GM19328 (cell line): Measurements from ENCODE around the gene SEC22C.
"Not testable (repeated sequence)": the region's sequence is repeated elsewhere in the genome, so short reads cannot be mapped to it uniquely, and the experiment has no call there.

Experiments
- ATAC-seq: cut with Tn5 transposase; IDR thresholded peaks from one replicate; pipeline ENCODE4 v1.9.1; 2021; ENCODE audit warnings: mild to moderate bottlenecking, moderate library complexity; ENCODE audit not compliant: unreplicated experiment

Gene SEC22C, protein sequence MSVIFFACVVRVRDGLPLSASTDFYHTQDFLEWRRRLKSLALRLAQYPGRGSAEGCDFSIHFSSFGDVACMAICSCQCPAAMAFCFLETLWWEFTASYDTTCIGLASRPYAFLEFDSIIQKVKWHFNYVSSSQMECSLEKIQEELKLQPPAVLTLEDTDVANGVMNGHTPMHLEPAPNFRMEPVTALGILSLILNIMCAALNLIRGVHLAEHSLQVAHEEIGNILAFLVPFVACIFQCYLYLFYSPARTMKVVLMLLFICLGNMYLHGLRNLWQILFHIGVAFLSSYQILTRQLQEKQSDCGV

DNA sequence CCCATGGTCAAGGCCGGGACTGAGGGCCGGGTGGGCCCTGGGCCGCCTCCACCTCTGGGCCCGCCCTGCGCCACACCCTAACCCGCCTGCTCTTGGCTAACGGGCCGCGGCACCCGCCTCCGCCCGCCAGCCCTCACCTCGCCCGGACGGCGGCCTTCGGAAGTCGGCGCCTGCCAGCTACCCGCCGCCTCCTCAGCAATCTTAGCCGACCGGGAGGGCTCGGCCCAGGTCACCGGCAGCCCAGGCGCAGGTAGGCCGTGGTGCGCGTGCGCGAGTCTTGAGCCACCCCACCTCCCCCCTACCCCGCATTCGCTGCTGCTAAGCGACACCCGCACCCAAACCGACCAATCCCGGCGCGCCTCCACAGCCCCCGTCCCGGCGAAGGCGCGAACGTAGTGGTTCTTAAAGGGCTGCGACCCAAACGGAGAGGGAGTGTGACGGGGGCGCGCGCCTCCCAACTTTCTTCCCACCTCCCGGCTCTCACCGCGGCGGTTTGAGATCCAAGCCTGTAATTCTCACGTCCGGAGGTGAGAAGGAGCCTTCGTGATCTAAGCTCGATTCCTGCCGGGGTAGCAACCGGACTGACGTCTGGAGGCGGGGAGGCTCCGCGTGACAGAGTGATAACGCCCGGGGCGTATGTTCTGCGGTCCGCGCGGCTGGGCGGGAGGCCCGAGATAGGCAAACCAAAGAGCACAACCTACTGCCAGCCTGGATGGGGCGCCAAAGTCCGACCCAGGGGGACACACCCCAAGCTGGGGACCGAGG lies at the start of gene SEC22C:
TSS of gene SEC22C (minus strand) at position 259 of the 765 bp plus-strand sequence. CDS start 12,921 bp downstream, outside the sequence.
- ATAC-seq: peak; percentile 92

DNA sequence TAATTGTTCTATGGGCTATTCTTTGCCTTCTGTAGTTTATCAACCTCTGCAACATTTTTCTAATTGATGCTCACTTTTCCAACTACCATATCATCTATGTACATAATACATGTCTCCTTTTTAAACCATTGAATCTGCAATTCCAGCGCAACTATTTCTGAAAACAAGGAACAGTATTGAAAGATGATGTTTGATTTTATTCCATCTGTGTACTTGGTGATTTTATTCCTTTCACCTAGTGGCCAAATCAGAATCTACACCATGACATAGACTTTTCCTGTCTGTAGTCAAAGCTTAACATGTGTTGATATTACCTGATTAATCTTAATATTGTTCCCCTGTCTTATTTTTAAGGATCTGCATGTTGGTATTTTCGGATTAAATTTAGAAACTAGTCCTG lies 31.7 kb upstream of the SEC22C start:
- ATAC-seq: no peak

DNA sequence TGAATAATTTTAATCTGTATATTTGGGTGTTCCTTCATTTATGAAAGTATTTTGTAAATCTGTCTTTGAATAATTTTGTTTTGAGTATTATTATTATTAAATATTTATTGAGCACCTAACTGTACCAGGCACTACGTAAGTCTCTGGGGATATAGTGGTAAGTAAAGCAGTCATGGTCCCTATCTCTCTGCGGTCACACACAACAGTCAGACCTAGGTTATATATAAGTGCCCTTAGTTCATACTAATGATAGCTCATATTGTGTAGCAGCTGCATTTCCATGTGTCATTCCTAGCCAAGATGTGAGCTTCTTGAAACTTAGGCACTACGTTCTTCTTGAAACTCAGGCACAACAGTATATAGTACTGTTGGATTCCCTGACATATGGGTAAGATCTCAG lies 31.2 kb upstream of the SEC22C start:
- ATAC-seq: no peak

DNA sequence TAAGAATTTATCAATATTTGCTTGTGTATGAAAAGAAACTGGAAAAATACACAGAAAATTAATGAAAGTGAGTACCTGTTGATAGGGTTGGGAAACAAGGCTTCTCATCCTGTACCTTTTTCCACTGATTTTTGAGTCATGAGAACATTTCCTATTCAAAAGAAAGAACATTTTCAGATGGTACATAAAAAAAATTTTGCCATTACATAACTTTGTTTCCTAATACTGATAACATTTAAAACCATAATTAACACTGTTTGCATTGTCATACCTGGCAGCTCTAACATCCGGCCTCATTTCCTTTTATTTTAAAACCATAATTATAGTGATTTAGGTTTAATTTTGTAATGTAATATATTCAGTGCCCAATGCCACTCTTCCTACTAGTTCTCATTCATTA lies 30.4 kb upstream of the SEC22C start:
- ATAC-seq: no peak

DNA sequence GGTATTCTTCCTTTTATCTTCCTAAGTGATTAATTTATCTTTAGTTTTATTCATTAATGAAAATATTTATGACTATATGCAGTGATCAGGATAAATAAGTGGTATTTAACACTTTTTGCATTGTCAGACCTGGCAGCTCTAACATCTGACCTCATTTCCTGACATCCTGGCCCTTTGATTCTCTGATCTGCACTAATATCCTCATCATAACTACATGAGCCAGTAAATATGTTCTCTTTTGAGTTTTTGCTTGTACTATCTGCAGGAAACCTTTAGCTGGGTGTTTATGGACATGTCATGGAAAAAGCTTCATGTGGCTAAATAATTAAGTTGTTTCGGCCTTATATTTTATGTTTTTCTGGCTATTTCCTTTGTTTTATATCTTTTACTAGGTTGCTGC lies 29.2 kb upstream of the SEC22C start:
- ATAC-seq: no peak

DNA sequence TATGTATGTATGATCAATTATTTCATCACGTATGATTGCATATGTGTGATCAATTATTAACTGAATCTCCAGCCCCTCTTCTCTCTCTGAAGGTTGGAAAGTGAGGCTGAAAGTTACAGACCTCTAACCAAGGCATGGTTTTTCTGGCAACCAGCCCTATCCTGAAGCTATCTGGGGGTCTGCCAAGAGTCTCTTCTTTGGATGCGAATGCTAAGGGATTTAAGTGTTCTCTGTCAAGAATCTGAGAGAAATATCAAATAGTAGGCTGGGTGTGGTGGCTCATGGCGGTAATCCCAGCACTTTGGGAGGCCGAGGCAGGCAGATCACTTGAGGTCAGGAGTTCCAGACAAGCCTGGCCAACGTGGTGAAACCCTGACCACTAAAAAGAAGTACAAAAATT lies 26.8 kb upstream of the SEC22C start:
- ATAC-seq: no peak

DNA sequence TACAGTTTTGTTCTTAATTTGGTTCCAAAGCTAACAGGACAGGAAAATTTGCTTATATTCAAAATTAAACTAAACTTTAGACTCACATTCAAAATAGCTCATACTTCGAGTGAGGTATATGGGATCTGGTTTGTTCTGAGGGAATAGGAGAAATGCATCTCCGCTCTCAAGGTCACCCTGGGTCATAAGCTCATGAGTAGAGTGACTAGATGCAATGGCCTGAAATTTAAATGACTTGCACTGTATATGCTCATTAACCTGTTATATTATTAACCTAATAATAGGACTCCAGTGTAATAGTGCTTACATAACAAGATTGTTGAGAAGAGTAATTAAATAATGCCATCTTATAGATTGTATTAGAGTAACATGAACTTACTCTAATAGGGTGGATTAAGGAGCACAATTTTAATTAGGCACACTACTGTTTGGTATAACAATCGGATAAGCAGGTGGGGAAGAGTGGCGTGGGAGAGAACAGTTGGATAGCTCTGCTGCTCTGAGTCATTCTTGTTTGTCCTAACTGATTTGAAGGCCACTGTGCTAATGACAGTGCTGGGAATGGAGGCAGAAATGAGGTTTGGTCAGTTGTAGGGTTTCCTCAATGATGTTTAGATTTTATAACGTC lies 23.9 kb upstream of the SEC22C start:
- no peak for ATAC-seq

DNA sequence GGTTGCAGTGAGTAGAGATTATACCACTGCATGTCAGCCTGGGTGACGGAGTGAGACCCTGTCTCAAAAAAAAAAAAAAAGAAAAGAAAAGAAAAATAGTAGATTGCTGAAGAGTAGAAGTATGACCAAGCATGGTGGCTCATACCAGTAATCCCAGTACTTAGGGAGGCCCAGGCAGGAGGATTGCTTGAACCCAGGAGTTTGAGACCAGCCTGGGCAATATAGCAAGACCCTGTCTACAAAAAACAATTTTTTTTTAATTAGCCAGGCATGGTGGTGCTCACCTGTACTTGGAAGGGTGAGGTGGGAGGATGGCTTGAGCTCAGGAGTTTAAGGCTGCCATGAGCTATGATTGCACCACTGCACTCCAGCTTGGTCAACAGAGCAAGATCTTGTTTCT lies 21.2 kb upstream of the SEC22C start:
- no peak for ATAC-seq

DNA sequence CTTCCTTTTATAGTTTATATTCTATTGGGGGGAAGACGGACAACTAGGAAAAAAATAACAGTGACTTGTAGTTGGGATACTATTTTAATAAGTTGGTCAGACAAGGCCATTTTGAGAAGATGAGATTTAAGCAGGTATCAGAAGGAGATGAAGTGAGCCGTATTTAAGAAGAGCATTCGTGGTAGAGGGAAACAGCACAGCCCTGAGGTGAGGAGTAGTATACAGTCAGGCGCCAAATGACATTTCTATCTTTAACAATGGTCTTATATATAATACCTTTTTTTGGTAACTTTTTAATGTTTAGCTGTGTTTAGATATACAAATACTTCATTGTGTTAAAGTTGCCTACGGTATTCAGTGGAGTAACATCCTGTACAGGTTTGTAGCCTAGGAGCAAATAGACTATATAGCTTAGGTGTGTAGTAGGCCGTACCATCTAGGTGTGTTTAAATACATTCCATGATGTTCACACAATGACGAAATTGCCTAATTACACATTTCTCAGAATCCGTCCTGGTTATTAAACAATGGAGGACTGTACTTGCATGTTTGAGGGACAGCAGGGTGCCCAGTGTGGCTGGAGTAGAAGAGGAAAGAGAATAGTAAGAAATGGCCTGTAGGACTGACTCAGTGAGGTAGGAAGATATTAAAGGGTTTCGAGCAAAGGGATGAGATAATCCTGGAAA lies 20.3 kb upstream of the SEC22C start:
- ATAC-seq: no peak

DNA sequence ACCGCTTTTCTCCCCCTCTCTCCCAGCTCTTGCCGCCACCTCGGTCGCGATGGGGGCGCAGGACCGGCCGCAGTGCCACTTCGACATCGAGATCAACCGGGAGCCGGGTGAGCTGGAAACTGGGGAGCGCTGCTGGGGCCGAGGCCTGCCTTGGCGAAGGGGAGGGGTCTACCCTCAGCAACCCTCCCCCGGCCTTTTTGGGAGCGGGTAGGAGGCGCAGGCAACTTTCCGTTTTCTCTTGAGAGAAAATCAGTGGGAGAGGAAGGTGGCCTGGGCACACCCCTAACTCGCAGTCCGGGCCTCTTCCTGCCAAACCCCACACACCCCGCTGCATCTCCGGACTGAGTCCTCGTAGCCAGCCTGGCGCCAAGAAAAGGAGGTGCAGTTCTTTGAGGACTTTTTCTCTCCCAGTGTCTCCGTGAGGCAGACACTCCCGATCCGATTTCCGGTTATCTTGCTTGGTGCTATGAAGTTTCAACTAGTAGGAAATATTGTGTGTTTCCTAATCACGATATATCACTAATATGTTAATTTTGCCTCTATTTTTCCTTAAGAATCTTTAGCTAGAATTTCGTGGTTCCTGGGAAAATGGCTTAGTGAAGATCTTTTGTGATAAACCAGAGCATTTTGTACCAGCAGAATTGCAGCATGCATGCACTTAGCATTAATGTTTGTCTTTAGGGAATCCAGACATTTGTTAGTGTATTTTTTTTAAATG lies 19.4 kb upstream of the SEC22C start:
- ATAC-seq: peak; percentile 26

DNA sequence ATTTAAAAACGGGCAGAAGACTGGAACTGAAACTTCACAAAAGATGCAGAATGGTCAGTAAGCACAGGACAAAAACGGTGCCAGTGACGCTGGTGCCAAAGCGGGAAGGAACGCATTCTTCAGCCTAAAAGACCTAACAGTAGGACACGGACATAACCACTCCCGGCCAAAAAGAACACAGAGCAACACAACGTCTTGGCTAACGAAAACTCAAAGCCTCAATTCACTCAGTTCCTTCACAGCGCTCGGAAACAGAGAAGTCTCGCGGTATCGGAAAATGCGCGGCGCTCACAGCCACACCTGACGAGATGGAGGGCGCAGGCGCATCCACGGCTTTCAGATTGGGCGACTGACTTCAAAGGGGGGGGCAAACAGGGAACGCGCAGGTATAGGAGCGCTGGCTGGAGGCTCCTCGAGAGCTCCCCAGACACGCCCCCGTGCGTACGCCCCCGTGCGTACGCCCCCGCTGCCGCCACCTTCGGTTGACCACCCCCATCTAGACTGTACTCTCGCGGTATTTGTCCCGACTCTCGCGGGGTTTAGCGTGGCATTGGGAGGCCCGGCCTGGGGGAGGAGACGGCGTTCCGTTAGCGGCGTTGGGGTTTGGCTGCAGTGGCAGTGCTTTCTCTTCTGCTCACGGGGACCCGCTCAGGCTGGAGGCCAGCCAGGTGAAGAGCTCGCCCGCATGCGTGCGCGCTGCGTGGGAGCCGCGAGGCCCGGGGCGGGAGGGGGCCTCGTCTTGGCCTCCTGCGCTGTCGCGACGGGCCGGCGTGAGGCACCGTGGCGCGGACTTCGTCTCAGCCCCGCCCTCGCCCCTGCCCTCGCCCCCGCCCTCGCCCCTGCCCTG lies 18.6 kb upstream of the SEC22C start, which contains the start of gene NKTR:
TSS of gene NKTR (plus strand) at position 576 of the 847 bp plus-strand sequence. CDS start 321 bp downstream, outside the sequence.
- peak; percentile 82 for ATAC-seq

DNA sequence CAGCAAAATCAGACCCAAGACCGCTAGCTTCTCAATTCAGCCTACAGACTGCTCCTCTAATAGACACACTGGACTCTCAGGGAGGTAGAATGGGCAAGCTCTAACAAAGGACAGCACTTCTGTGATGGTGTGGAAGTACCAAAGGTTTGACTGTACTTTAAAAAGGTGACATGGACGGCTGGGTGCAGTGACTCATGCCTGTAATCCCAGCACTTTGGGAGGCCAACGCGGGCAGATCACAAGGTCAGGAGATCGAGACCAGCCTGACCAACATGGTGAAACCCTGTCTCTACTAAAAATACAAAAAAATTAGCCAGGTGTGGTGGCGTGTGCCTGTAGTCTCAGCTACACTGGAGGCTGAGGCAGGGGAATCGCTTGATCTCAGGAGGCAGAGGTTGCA lies 15.3 kb upstream of the SEC22C start:
- ATAC-seq: not testable (repeated sequence)

DNA sequence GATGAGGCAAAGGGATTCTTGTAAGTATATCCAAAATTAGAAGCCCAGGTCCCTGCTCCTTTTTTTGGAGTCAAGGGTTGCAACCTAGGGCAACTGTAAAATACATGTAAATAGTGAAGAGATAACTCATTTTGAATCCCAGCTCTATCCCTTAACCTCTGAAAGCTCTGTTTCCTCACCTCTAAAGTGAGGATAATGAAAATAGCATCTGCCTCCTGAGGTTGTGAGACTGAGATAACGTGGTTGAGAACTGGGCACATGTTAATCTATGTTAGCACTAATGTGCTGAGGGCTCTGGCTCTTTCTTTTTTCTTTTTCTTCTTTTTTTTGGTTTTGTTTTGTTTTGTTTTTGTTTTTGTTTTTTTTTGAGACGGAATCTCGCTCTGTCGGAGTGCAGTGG lies 13.9 kb upstream of the SEC22C start:
- ATAC-seq: no peak

DNA sequence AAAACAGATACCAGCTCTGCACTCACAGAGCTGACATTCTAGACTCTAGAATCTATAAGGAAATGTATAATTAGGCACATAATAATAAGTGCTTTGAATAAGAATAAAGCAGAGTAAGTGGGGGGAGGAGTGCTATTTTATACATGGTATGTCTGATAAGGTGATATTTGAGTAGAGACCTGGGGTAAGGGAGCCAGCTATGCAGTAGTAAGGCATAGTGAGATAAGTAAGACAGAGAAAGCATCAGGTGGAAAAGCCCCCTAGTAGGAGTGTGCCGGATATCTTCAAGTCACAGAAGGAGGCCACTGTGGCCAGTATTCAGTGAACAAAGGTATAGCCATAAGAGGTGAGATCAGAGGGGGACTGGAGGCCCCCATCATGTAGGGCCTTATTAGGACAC lies 11.9 kb upstream of the SEC22C start:
- no peak for ATAC-seq

DNA sequence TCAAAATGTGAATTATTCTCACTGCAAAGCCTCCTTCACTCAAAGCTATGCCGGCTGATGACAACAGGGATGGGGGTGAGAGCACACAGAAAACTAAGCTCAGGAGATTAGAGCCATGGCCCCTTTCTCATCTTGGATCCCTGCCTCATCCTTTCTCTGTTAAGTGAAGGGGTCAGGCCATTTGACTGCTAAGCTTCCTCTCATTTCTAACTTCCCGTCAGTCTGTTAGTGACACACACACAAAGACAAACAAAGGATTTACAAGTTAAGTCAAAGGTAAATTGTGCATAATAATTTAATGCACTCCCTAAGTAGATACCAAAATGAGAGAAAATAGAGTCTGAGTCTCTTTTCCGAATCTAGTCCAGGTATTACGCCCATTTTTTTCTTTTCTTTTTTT lies 10.0 kb upstream of the SEC22C start:
- no peak for ATAC-seq

DNA sequence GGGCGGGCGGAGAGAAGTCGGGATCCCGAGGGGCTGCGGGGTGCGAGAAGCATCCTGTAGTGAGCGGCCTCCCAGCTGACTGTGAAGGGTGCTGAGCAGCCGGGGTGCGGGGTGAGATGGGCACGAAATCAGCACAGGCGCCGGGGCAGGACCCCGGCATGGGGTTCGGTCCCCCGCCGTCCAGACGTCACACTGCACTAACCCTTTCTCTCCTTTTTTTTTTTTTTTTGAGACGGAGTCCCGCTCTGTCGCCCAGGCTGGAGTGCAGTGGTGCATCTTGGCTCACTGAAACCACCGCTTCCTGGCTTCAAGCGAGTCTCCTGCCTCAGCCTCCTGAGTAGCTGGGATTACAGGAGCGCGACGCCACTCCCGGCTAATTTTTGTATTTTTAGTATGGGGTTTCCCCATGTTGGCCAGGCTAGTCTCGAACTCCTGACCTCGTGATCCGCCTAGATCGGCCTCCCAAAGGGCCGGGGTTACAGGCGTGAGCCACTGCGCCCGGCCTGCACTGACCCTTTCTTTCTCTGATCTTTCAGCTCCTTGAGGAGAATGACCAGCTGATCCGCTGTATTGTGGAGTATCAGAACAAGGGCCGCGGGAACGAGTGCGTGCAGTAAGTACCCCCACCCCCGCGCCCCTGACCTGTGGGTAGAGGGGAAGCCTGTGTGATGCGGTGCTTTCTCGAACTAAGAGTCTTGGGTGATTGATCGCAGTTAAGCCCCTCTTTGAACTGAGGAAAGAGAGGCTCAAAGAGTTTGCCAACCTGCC lies 9.4 kb upstream of the SEC22C start:
- no peak for ATAC-seq

DNA sequence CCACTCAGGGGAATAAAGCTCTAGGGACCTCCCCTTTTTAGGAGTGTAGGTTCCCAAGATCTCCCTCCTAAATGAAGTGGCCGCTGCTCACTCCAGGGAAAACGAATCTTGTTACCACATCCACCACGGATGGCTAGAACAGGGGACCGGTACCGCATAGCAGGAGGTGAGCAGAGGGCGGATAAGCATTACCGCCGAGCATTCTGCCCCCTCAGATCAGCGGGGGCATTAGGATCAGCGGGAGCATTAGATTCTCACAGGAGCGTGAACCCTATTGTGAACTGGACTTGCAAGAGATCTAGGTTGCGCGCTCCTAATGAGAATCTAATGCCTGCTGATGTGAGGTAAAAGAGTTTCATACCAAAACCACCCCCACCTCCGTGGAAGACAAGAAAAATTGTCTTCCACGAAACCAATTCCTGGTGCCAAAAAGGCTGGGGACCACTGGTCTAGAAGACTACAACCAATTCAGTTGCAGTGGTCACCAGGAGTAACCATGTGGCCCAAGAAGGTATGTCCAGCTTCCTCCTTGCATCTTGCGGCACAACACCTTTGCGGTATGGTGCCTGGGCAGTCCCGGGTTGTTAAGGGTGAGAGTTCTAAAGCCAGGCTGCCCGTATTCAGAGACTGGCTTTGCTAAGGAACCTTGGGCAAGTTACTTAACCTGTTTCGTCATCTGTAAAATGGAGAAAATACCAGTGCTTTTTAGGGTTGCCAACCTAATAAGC lies 7.8 kb upstream of the SEC22C start:
- no peak for ATAC-seq

DNA sequence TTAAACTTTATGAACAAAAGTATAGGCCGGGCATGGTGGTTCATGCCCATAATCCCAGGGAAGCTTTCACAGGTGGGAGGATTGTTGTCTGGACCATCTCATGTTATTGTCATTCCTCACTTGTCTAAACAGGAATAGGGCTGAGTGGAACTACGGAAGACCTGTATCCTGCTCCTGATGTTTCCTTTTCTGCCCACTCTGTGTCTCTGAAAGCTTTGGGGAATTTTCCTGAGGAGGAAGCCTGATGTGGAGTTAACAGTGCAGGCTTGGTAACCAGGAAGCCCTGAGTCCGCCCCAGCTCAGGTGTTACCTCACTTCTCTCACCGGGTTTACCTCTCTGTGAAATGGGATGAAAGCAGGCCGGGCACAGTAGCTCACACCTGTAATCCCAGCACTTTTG lies 6.9 kb upstream of the SEC22C start:
- ATAC-seq: no peak
